OCI-M1 (cell line): ENCODE results near the gene SOBP.

Source experiments
- DNase-seq: peaks from one replicate; lab custom pipeline; 2025; lab: John Stamatoyannopoulos, UW

Gene SOBP

DNA sequence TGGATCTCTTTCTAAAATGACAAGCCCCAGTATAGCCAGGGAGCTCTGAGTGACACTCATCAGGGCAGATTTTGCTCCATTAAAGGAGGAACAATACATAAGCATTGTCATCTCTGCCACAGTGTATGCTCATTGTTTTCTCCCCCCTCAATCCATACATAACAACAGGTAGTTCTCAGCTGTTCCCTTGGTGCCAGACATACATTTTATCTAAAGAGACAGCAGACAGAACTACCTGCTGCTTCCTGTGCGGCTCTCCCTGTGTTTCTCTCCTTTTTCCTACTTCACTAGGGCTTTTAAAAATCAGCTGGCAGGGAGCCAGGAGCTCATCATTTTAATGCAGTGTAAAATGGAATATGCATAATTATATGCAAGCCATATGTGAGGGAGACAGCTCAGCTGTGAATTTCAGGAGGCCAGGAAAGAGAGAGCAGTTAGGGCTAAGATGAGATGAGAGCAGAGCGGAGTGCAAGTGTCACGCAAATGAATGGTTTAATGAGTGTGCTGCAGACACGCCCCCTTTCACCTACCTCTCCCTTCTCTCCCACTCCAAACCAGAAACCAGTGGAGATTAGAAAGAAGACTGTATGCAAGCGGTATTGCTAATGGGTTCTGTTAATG, 96.0 kb downstream of the SOBP start:
- DNase-seq = no peak

DNA sequence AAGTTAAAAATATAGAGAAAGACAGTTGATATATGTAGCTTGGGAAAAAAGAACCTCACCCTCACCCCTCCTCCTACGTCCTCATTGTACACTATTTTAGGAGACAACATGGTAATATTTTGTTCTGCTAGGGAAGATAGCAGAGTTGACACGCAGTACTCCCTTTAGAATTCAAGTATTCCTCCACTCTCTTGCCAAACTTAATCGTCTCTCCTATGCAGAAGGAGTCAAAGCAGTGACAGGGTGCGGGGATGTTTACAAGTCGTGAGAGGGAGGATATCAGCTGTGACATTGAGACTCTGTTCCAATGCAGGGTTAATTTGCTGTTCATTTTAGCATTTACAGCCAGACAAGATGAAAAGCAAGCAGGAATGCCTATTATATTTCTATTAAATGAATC, 97.5 kb downstream of the SOBP start:
- no peak for DNase-seq

GRCh38 chr6:107589199-107589598, 99.3 kb downstream of the SOBP start:
- DNase-seq = no peak

GRCh38 chr6:107589934-107590333, 100.0 kb downstream of the SOBP start:
- no peak for DNase-seq

- no peak for DNase-seq
Measured at GRCh38 chr6:107590378-107590777, 100.5 kb downstream of the SOBP start.

- DNase-seq = no peak
Measured at GRCh38 chr6:107591346-107591745, 101.4 kb downstream of the SOBP start.

- no peak for DNase-seq
Measured at GRCh38 chr6:107592806-107593205, 102.9 kb downstream of the SOBP start.

DNA sequence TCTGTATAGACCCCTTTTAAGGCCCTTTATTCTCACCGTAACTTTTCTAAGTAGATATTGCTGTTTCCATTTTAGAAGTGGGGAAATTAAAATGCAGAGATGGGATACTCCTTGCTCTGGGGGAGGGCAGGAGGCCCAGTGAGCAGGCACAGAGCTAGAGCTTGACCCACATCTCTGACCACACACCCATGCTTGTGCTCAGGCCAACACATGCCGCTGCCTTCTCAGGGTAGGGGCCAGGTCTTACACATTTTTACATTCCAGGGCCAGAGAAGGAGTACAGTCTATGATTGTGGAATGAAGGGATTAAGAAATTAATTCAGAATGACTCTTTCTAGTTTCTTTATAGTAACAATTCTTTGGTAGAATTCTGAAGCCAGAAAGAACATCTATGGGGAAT, 104.8 kb downstream of the SOBP start:
- no peak for DNase-seq

- DNase-seq = no peak
Measured at GRCh38 chr6:107598091-107598490, 108.2 kb downstream of the SOBP start.

DNA sequence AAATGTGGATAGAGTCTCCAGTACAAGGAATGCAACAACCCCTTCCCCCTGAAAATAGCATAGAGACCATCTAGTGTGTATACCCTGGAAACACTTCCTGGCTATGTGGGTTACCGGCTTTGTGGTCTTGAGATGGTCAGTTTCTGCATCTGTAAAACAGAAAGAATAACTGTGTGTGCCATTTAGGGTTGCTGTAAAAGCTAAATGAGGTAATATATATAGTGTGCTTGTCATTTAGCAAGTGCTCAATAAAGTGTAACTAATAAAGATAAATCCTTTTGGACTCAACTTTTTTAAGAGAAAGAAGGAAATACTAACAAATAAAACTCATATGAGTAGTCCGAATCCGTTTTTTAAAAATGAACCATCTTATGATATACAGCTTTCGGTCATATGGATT, 109.1 kb downstream of the SOBP start:
- DNase-seq = no peak

- DNase-seq = no peak
Measured at GRCh38 chr6:107600121-107600520, 110.2 kb downstream of the SOBP start.

DNA sequence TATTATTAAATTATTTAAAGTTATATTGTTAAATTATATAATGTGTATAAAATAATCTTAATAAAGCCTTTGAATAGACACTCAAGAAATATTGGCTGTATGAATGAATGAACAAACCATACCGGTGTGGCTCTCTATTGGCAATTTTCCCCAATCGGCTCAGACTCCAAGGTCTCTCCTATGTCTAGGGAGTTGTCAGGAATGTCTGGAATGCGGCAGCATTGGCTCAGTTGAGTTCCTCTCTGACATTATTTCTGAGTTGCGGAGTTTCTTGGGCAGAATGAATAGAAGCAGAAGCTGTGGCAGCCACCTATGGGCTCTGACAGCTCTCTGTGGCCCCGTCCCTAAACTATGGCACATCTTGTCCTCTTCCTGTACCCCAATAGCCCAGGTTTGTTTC, 111.0 kb downstream of the SOBP start:
- DNase-seq = no peak

- no peak for DNase-seq
Measured at GRCh38 chr6:107601406-107601805, 111.5 kb downstream of the SOBP start.

- DNase-seq = no peak
Measured at GRCh38 chr6:107602321-107603005, 112.5 kb downstream of the SOBP start.

DNA sequence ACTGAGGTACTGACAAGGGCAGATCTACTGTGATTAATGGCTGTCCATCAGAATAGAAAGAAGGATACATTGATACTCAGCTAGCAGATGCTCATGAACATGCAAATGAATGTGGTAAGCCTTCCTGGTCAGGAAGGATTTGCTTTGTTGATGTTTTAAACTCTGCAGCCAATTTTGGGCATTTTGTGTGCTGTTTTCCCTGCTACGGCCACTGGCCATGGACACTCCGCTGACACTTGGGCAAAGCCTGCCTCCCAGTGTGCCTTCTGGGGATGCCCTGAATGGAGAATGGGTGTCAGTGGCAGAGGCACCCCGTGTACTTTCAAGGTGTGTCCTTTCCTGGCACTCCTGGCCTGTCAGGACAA, 113.1 kb downstream of the SOBP start:
- no peak for DNase-seq

DNA sequence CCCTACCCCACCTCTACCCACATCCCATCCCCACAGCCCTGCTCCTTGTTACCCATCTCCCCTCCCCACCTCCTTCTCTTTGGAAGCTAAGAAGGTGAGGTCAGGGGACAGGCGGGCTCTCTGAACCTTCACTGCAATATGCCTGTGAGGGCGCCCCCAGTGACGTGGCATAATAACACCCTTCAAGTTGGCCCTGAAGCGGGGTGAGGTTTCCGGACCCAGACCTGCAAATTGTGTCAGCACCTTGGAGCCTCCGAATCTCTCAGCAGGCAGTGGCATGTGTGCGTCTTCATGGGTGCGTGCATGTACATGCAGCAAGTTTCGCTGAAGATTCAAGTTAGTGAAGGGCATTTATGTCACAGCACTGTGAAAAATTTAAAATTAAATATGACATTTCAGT, 114.6 kb downstream of the SOBP start:
- no peak for DNase-seq

- no peak for DNase-seq
Measured at GRCh38 chr6:107606407-107606806, 116.5 kb downstream of the SOBP start.

DNA sequence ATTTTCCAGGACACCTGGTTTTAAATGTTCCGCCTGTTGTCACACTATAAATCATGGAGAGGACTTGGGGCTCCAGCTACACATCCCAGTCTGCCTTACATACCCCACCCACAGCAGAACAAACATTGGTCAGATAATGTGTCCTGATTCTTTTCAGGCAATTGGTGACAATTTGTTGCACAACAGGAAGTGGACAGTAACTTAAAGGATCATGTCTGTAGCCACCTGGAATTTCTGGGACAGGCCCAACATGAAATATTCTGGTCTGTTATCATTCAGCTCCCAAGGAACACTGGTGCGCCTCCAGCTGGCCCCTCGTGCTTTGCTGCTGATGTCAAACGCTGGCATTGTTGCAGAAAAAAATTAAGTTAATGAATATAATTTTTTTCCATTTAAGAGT, 117.2 kb downstream of the SOBP start:
- no peak for DNase-seq

DNA sequence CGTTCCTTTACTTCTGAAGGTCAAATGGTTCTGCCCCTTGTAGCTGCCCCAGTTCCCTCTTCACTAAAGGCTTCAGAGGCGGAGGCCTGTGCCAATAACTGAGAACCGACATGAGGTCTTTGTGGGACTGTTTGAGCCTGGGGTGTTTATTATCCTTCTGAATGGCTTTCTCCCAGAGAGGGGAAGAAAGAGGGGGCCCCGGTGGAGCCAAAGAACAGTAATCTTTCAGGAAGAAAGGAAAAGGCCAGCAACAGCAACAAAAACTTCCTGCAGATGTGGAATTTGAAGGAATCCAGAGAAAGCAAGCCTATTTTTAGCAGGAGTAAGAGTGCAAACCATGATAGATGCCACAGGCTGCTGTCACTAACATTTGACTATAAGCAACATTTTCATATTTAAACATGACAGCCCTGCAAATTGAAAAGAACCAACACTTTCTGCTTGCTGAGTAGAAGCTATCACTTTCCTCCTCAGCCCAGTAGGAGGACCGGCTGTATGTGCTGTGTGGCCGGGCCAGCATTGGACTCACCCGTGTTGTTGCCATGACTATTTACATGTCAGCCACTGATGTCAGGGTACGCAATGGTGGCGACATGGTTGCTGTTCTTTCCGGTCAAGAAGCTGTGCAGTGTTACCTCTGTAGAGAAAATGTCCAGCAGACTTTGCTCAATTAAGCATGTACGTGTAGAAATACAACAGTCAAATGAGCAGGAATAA, 121.3 kb downstream of the SOBP start:
- no peak for DNase-seq

DNA sequence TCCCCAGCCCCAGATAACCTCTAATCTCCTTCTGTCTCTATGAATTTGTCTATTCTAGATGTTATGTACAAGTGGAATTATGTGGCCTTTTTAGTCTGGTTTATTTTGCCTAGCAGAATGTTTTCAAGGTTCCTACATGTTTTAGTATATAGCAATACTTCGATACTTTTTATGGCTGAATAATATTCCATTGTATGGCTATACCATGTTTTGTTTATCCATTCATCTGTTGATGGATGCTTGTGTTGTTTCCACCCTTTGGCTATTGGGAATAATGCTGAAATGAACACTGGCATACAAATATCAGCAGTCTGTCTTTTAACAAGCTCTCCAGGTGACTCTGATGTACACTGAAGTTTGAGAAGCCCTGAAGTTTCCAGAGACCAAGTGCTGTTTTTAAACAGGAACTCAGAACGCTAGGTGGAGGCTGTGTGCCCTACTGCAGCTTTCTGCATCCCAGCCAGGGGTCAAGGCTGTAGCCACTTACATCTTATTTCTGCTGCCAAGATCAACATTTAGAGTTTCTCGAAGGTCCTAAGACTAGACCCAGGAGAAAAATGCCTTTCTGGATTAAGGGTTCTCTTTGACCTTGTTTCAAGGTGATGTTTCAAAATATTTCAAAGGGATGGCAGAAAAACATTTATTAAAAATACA, 123.0 kb downstream of the SOBP start:
- no peak for DNase-seq

DNA sequence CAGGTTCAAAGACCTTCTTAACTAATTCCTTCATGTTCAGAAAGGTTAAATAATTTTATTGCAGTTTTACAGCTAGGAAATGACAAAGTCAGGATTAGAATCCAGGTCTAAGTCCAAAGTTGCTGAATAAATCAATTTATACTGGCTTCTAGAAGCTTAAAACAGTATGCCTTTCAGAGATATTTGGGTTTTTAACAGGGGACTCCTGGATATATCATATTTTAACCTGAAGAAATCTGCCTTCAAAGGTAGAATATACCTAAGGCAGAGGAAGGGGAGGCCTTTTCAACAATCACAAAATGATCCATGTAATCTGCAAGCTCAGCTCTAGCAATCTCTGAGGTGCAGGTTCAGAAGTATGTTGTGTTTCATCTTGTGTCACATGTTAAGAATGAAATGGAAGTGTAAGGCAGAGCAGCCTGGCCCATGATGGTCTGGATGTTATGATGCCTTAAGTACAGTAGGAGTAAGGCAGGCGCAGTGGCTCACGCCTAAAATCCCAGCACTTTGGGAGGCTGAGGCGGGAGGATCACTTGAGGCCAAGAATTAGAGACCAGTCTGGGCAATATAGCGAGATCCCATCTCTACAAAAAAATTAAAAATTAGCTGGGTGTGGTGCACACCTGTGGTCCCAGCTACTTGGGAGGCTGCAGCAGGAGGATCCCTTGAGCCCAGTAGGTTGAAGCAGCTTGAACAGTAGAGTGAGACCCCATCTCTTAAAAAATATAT, 123.9 kb downstream of the SOBP start:
- no peak for DNase-seq

DNA sequence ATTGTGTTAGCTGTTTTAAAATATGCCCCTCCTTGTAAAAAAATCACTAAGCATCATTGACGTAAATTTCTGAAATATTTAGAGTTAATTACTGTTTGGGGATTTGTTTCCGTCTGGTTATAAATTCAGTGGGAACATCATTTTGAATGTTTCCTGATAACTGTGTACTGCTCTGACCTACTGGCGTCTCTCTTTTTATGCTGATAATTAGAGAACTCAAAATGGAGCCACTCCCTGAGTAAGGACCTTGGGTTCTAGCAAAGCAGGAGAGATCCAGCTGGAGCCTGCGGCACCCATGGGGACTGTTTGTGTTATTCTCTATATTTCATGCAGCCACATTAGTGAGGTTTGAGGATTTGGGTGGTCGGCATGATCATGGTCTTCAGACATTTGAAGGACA, 124.9 kb downstream of the SOBP start:
- DNase-seq = no peak
